HG03066 (cell line): ENCODE results near the gene TNIP1.

Experiments
- ATAC-seq: cut with Tn5 transposase; IDR thresholded peaks from one replicate; pipeline ENCODE4 v1.9.1; 2021; ENCODE audit warnings: low read depth; ENCODE audit not compliant: unreplicated experiment

TNIP1 gene

DNA sequence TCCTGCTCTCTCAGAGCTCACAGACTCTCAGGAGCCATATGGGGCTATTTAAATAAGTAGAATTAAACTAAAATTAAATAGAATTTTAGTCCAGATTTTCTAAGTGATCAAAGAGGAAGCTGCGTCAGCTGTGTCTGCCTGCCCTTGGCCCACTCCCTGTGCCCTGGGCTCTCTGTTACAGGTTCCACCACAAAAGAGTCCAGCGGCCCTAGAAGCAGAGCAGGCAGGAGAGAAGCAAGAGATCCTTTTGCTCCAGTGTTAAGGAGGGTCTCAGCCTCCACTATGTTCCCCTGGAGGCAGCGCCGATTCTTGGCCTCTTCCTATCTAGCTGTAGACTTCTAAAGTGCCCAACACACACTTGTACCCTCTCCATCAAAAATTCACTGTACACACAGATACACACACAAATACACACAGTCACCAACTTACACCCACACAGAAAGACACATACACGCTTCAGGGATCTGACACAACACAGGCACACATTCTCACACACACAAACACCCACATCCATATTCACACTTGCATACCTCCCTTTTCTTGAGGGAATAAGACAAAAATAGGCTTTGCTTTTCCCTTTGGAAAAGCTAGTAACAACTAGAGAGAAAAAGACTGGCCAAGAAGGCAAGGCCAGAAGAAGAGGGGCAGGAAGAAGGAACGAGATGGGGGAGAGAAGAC, 5.5 kb upstream of the TNIP1 start:
- ATAC-seq: no peak

DNA sequence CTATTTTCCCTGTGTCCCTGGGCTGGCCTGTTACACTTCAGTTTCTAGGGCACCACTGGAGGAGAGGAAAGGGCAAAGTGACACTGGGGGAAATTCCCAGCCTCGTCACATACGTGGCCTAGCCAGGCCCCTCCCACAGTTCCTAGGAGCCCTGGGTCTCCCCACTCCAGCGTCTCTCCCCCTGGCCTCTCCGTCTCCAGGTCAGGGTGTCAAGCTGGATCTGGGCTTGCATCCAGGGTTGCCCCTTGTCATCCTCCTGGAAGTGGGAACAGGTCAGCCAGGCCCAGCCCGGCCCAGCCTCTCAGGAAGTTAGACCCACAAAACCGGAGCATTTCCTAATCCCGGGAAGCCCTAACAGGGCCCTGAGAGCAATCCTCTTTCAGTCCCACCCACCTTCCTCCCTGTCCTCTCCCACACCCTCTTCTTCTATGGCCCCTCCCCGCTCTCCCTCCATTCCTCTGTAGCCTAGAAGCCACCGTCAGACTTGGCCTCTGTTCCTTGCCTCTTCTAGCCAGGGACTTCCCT, 4.7 kb upstream of the TNIP1 start:
- ATAC-seq: no peak

DNA sequence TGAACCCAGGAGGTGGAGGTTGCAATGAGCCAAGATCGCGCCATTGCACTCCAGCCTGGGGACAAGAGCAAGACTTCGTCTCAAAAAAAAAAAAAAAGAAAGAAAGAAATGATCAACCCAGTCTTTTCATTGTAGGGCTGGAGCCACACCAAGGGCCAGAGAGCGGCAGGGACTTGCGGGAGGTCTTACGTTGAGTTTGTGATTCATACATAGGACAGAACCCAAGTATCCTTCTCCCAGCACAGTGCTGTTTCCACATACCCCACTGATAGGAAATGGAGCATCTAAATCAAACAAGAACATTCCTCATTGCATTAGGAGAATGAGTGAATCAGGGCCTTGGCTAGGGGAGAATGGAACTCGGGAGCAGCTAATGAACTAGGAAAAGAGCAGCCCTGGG, 3.5 kb upstream of the TNIP1 start:
- ATAC-seq: no peak

GRCh38 chr5:151083081-151083676, 2.3 kb upstream of the TNIP1 start:
- ATAC-seq: no peak

DNA sequence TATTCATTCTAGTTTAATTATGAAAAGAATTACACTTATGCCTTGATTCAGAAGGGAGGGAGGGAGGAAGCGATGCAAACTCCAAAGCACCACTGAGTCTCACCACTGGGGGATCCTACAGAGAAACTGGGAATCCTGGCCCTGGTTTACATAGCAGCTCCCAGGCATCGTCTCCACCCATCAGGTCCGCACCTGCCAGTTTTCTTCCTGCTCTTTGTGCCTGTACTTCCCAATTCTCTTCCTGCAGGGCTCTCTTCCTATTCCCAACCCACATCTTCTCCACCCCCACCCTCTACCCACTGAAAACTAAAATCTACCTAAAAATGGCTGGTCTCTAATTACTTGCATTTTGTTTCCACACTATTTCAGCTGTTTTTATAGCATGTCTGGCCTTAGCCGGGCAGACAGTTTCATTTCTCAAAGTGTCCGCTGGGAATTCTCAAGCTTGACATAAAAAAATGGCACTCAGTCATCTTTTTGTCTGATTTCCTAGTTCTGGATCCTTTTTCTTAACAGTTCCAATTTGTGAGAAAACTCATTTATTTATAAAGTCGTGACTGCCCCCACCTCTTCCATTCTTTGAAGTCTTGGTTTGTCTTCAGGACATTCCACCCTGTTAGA, 1.6 kb upstream of the TNIP1 start:
- no peak for ATAC-seq

DNA sequence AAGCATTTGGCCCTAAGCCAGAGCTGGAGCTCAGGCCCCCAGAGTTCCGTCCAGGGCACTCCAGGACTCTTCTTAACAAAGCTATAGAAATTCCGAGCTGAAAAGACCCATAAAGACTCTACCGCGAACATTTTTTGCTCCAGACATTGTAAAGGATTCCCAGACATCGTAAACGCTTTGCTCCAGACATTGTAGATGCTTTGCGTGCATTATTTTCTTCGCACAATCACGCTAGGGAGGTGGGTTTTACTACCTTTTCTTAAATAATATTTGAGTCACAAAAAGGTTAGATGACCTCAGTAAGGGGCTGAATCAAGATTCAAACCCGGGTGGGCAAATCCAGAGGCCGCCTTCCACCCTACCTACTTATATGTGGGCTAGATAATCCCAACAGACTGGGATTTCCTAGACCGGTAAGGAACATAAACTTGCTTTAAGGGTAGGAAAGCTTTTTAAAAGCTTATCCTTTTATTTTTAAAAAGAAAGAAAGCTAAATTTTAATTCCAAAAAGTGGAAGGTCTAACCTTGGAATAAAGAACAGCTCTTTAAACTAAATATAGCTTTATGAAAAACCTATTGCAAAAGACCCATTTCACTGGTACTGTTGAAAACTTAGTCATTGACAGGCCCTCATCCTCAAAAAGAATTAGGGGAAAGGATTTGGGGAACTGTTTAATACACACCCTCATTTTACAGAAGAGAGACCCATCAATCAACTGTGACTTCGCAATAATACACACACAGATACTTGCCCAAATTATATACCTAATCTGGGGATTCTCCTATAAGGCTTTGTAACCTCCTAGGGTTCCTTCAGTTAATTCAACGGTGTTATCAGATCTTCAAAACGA, 822 bp upstream of the TNIP1 start:
- no peak for ATAC-seq

DNA sequence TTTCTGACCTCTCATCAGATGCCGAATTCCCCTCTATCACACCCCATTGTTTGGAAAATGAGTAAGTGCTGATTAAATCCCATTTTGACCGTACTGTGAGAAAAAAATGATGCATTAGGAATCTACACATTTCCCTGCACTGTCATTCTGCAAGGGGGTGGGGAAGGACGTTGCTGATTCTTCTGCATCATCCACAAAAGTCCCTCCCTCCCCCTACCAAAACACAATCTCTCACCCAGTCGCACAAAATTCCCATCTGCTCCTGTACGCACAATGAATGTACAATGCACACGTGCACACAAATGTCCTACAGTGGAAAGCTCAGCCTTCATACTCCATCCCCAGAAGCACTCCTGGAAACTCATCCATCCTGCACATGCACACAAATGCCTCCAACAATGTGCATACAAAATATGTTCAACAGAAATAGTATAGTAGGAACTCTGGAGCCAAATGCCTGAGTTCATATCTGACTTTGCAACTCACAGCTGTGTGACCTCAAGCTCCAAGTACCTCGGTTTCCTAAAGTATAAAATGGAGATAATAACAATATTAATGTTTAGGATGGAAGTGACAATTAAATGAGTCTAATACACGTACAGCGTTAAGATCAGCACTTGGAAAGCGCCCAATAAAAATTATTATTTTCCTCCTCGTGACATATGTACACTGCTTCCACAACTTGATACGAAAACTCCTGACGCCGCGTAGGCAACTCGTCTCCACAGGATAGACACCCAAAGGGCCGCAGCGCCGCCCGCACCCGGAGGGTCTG, 809 bp downstream of the TNIP1 start:
- no peak for ATAC-seq

GRCh38 chr5:151078490-151079262, 2.2 kb downstream of the TNIP1 start:
- peak; percentile 42 for ATAC-seq

DNA sequence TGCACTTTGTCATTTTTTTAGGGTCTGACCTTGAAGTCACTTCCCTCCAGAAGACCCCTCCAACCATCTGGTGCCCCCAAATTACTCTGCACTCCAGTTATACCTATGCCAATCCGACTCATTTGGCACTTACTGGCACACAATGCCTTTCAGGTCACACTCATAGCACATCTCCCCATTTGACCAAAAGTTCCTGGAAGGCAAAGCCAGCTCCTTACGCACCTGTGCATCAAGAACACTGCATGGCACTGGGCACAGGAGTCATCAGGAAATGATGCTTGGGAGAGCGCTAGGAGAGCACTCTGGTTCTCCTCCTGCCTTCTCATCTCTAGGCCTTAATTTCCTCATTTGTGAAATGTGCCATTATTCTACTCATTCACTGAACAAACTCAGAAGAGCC, 2.9 kb downstream of the TNIP1 start:
- ATAC-seq: no peak

- no peak for ATAC-seq
Measured at GRCh38 chr5:151077419-151077818, 3.4 kb downstream of the TNIP1 start.

DNA sequence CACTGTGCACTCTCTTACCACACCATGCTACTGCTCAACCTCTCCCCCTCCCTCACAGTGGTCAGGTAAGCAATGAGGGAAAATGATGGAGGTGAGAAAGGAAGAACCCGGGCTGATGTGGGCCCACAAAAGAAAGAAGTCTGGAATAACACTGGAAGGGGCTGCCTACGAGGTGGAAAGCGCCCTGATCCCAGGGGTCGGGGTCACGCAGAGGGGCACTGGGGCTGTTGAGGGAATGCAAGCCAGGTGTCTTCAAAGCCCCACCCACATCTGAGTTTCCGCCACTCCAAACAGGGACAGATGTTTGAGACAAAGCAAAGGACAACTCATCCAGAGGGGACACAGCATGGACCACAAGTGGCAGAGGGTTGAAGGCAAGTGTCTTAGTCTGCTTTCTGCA, 4.2 kb downstream of the TNIP1 start:
- ATAC-seq: no peak

DNA sequence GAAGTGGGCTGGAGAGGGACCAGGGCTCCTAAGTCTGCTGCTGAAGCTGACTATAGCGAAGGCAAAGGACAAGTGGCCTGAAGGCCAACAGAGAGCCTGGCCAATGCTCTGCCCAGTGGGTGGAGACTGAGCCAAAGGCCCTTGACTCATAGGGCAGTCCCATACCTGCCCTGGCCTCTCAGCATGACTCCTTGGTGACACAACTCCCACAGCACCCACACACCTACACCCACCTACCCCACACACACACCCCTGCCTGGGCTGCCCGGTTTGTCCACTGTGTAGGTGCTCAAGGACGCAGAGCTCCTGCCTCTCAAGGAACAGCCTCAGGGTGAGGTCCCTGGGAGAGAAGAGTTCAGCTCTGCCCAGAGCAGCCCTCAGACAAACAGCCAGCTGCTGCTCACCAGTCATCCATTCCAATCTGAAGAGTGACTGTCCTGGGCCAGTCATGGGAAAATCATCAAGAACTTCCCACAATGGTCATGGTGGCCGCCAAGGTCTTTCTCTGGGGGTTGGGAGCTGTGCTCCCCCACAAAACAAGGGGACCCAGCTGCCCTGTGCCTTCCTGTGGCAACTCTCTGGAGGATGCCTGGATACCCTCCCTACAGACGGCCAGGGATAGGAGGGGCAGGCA, 5.0 kb downstream of the TNIP1 start:
- no peak for ATAC-seq

- ATAC-seq: no peak
Measured at GRCh38 chr5:151074557-151074956, 6.3 kb downstream of the TNIP1 start.

DNA sequence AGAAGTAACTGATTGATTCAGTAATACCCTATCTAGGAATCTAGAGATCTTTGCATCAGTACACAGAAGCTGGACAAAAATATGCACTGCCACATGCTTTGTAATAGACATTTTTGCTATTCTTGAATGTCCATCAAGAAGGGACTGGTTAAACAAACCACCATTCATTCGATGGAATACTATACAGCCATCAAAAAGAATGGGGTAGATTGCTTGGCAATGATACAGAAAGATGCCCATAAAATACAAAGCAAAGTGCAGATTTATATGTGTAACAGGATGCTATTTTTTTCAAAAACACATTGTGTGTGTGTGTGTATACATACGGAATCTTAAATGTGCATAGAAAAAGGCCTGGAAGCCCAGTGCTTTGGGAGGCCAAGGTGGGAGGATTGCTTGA, 7.6 kb downstream of the TNIP1 start:
- ATAC-seq: no peak

DNA sequence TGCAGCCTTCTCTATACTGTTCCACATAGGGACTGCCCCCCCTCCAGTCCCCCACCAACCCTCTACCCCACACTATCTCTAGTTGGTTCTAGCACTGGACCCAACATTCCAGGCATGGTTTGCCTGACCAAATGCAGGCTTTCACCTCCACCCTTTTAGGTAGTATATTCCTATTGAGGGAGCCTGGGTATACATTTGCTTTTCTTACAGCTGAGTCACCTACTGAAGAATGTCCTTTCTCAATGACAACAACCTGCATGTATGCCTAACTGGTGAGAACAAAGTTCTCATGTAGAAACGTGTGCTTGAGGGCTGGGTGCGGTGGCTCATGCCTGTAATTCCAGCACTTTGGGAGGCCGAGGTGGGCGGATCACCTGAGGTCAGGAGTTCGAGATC, 8.2 kb downstream of the TNIP1 start:
- ATAC-seq: no peak

DNA sequence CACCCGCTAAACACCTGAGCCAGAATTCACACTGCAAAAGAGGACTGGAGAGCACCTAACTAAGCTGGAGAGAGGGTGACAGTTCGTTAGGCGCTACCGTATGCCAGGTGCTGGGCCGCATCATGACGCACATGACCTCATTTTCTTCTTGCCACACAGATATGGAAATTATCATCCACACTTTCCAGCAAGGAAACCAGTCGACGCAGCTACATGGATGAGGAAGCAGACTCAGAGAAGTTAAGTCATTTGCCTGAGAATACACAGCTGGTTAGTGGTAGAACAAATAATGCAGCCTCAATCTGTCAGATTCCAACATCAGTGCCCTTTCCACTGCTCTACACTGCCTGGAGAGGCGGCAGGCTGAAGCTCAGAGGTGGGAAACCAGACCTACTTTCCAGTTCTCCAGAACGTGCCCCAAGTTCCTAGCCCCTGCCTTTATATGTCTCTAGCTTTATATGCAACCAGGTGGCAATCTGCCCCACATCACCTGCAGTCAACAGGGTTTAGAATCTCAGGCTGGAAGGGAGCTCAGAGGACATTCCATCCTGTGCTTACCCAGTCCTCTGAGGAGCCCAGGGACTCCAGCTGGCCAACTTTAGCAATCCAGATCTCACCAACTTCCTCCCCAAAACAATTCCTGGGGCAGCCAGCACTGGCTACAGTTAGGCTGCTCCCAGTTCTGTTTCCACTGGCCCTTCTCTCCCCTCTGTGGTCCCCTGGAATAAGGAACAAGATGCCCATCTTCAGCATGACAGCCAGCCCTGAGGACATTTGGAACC, 8.8 kb downstream of the TNIP1 start:
- no peak for ATAC-seq

DNA sequence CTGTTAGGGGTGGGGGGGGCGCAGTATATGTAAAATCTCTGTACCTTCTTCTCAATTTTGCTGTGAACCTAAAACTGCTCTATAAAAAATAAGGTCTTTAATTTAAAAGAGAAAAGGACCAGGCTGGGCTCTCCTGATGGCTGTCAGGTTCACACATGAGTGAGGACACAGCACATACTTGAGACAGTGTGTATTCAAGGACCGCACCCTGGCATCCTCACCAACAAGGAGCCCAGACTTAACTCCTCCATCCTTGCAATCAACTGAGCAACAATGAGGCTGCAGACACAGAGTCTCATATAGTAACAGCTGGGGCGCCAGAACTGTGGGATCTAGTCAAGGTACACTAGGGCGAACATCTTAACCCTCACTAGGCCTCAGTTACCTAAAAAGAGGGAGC, 9.8 kb downstream of the TNIP1 start:
- ATAC-seq: no peak

DNA sequence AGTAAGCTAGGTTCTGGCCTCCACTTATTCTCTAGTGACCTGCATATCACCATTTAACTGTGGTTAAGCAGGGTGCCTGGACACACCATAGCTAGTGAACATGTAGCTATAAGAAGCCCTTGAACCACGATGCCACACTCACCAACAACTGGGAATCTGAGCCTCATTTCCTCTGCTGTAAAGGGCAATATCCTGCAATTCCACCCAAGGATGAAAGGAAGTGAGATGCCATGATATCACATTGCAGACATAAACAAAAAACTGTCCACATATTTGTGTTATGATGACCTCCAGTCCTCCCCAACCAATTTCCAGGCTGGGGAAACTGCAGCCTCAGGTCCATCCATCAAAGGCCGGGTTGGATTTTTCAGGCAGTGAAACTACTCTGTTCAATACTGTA, 10.4 kb downstream of the TNIP1 start:
- ATAC-seq: no peak
